Thyroid gland (tissue), 4 donors: Measurements from ENCODE around the gene TPBG.

Experiments used
- POLR2A ChIP-seq, 2 donors: fragments of 450-650 bp; IDR thresholded peaks; one replicate each; pipeline ENCODE4 v1.6.1; 2017; ENCODE audit warnings: antibody characterized with exemption in 2 of 2, mild to moderate bottlenecking in 2 of 2, moderate library complexity in 1 of 2
- TF ChIP-seq, protein P1 (sequence below), 6 experiments: fragments of 200-600 bp in 3 of 6; fragments of 450-650 bp in 3 of 6; sonication (generic) in 3 of 6; IDR thresholded peaks; one replicate each; pipeline ENCODE4 v1.5.1; 2016 to 2019; ENCODE audit warnings: antibody characterized with exemption in 6 of 6, mild to moderate bottlenecking in 2 of 6, inconsistent platforms in 1 of 6, moderate library complexity in 1 of 6

DNA sequence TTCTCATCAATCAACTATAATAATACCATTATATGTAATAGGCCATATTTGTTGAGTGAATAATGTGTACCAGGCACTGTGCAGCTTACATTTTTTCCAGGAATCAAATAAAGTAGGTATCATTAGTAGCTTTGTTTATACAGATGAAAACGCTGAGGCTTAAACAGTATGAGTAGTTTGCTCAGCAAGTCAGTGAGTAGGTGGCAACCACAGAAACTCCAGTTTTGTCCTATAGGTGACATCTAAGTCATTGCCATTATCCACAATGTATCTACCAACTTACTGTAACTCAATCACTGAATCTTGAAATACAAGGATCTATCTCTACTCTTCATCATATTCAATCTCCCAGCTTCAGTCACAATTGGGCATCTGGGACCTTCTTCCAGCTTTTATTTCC lies 29.8 kb upstream of the TPBG start:
- TF ChIP-seq, protein P1, sequence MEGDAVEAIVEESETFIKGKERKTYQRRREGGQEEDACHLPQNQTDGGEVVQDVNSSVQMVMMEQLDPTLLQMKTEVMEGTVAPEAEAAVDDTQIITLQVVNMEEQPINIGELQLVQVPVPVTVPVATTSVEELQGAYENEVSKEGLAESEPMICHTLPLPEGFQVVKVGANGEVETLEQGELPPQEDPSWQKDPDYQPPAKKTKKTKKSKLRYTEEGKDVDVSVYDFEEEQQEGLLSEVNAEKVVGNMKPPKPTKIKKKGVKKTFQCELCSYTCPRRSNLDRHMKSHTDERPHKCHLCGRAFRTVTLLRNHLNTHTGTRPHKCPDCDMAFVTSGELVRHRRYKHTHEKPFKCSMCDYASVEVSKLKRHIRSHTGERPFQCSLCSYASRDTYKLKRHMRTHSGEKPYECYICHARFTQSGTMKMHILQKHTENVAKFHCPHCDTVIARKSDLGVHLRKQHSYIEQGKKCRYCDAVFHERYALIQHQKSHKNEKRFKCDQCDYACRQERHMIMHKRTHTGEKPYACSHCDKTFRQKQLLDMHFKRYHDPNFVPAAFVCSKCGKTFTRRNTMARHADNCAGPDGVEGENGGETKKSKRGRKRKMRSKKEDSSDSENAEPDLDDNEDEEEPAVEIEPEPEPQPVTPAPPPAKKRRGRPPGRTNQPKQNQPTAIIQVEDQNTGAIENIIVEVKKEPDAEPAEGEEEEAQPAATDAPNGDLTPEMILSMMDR (IDR thresholded peaks at IDR 0.05) = no peak
- no peak for TF ChIP-seq POLR2A (IDR thresholded peaks at IDR 0.05)
